WTC11 (cell line): ENCODE measurements around the gene TGM1. TPM values are rescaled to one million over a fixed set of nuclear protein-coding genes. Genes with fewer than 3 reads are reported as not detected.

Experiments used
- ATF6 ChIP-seq: sonication (generic); formaldehyde crosslinking; IDR thresholded peaks from 2 replicates; pipeline ENCODE4 v1.8.1; 2023; ENCODE audit warnings: mild to moderate bottlenecking, missing genetic modification reagents
- E2F4 ChIP-seq: sonication (generic); formaldehyde crosslinking; IDR thresholded peaks from 2 replicates; pipeline ENCODE4 v1.8.1; 2022; ENCODE audit warnings: low read depth, mild to moderate bottlenecking, moderate library complexity, missing genetic modification reagents, borderline replicate concordance
- GRHL2 ChIP-seq: fragments of 250-450 bp; sonication (Bioruptor Pico); IDR thresholded peaks from 2 replicates; pipeline ENCODE4 v1.8.0; 2022; ENCODE audit warnings: mild to moderate bottlenecking, moderate library complexity; ENCODE audit not compliant: insufficient replicate concordance, severe bottlenecking
- JAZF1 ChIP-seq: fragments of 250-450 bp; sonication (Bioruptor Pico); IDR thresholded peaks from 2 replicates; pipeline ENCODE4 v1.9.0; 2021; ENCODE audit warnings: moderate library complexity, mild to moderate bottlenecking, inconsistent platforms
- JUN ChIP-seq: sonication (generic); formaldehyde crosslinking; IDR thresholded peaks from 2 replicates; pipeline ENCODE4 v1.8.0; 2023; ENCODE audit warnings: mild to moderate bottlenecking, missing genetic modification reagents
- MLX ChIP-seq: sonication (generic); formaldehyde crosslinking; IDR thresholded peaks from 2 replicates; pipeline ENCODE4 v1.8.1; 2023; ENCODE audit warnings: mild to moderate bottlenecking, missing genetic modification reagents, moderate library complexity
- NFE2L1 ChIP-seq: sonication (generic); formaldehyde crosslinking; IDR thresholded peaks from 2 replicates; pipeline ENCODE4 v1.8.1; 2023; ENCODE audit warnings: missing genetic modification reagents
- NR3C1 ChIP-seq: sonication (generic); formaldehyde crosslinking; conservative IDR thresholded peaks from 2 replicates; pipeline ENCODE4 v1.8.1; 2023; ENCODE audit warnings: low read depth, mild to moderate bottlenecking, missing genetic modification reagents
- ZNF121 ChIP-seq: sonication (generic); formaldehyde crosslinking; IDR thresholded peaks from 2 replicates; pipeline ENCODE4 v1.8.0; 2023; ENCODE audit warnings: missing genetic modification reagents
- ZNF281 ChIP-seq: sonication (generic); formaldehyde crosslinking; IDR thresholded peaks from 2 replicates; pipeline ENCODE4 v1.8.0; 2023; ENCODE audit warnings: mild to moderate bottlenecking, missing genetic modification reagents
- ZNF512 ChIP-seq: sonication (generic); formaldehyde crosslinking; IDR thresholded peaks from 2 replicates; pipeline ENCODE4 v1.8.1; 2022; ENCODE audit warnings: missing genetic modification reagents, borderline replicate concordance
- ZNF532 ChIP-seq: fragments of 250-450 bp; sonication (Bioruptor Pico); IDR thresholded peaks from 2 replicates; pipeline ENCODE4 v1.9.0; 2021; ENCODE audit warnings: mild to moderate bottlenecking, borderline replicate concordance
- total RNA-seq: library from RNA; stranded (reverse); gene quantifications from 3 replicates; pipeline ENCODE4 v1.2.3, GENCODE V29; 2021
- TF ChIP-seq, protein P1 (sequence below): sonication (generic); formaldehyde crosslinking; IDR thresholded peaks from 2 replicates; pipeline ENCODE4 v1.8.0; 2022; ENCODE audit warnings: mild to moderate bottlenecking, missing genetic modification reagents
- TF ChIP-seq, protein P2 (sequence below): sonication (generic); formaldehyde crosslinking; IDR thresholded peaks from 2 replicates; pipeline ENCODE4 v1.8.0; 2022; ENCODE audit warnings: mild to moderate bottlenecking, missing genetic modification reagents

The TGM1 gene
- total RNA-seq, 1 experiment from 2014 or later, result 5.2 TPM

DNA sequence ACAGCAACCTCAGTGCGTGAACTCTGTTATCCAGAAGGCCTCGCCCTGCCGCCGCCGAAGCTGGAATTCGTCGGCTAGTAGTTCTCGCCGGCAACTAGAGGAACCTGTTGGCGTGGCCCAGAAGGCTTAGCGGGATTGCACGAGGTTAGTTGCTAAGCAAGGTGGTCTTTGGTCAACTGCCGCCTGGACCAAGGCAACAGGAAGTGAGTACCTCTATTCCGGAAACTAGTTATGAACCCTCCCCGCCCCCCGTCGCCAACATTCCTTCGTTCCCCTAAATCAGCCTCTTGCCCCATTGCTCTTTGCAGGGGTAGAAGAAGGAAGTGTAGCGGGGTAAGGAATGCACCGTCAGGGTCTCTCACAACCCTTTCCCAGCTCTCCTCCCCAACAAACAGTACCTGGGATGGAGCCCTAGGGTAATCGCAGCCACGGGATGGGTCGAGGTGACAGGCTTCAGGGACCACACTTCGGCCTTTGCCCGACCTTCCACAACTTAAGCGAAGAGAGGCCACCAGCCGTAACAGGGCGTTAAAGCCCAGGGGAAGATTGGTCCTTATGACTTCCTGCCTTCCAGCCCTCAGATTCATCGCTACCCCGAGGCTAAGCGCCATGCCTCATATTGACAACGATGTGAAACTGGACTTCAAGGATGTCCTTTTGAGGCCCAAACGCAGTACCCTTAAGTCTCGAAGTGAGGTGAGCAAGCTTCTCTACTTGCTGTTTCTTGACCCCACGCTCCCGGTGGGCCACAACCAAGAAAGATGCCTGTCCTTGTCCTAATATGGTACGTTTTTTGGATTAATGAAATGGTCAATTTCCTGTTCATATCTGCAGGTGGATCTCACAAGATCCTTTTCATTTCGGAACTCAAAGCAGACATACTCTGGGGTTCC lies 30.1 kb downstream of the TGM1 start, which contains the start of gene GMPR2 (continued):
- TF ChIP-seq, protein P1, sequence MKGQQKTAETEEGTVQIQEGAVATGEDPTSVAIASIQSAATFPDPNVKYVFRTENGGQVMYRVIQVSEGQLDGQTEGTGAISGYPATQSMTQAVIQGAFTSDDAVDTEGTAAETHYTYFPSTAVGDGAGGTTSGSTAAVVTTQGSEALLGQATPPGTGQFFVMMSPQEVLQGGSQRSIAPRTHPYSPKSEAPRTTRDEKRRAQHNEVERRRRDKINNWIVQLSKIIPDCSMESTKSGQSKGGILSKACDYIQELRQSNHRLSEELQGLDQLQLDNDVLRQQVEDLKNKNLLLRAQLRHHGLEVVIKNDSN (CRISPR knock-in tag), result no peak
- TF ChIP-seq E2F4 (CRISPR knock-in tag) (no peak), ZNF281 (CRISPR knock-in tag) (0 out of 2 replicates have a peak, but pooled peaks have one; percentile 18), ATF6 (no peak), JAZF1 (CRISPR knock-in tag) (no peak), NR3C1 (no peak), MLX (no peak), NFE2L1 (no peak), JUN (CRISPR knock-in tag) (no peak), GRHL2 (CRISPR knock-in tag) (no peak), ZNF532 (CRISPR knock-in tag) (no peak), ZNF512 (CRISPR knock-in tag) (no peak), ZNF121 (CRISPR knock-in tag) (no peak)
- TF ChIP-seq, protein P2, sequence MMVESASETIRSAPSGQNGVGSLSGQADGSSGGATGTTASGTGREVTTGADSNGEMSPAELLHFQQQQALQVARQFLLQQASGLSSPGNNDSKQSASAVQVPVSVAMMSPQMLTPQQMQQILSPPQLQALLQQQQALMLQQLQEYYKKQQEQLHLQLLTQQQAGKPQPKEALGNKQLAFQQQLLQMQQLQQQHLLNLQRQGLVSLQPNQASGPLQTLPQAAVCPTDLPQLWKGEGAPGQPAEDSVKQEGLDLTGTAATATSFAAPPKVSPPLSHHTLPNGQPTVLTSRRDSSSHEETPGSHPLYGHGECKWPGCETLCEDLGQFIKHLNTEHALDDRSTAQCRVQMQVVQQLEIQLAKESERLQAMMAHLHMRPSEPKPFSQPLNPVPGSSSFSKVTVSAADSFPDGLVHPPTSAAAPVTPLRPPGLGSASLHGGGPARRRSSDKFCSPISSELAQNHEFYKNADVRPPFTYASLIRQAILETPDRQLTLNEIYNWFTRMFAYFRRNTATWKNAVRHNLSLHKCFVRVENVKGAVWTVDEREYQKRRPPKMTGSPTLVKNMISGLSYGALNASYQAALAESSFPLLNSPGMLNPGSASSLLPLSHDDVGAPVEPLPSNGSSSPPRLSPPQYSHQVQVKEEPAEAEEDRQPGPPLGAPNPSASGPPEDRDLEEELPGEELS (CRISPR knock-in tag), result peak; percentile 37; the same call in 1 of the 2 replicates
